GM21367 (cell line): ENCODE data around the gene TUBA4B.
"Not testable (repeated sequence)": the region's sequence is repeated elsewhere in the genome, so short reads cannot be mapped to it uniquely, and the experiment has no call there.

Experiments used
- ATAC-seq: cut with Tn5 transposase; IDR thresholded peaks from one replicate; pipeline ENCODE4 v1.9.1; 2021; ENCODE audit not compliant: unreplicated experiment

TUBA4B gene

DNA sequence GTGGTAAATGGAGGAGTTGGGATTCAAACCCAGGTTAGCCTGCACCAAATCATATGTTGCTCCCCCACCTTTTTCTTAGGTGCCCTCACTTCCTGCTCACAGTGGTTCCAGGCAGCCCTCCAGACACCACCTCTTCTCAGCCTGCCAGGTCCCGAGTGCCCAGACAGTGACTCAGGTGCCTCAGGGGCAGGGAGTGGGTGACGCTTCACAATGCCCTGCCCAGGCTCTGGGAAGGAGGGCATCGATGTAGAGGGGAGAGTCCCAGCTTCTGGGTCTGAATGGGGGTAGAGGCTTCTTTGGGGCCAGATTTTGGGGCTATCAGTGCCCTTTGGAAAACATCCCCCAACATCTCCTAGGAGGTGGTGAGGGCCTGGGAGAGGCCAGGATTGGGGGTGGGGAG, 20.9 kb downstream of the TUBA4B start:
- ATAC-seq, result no peak

DNA sequence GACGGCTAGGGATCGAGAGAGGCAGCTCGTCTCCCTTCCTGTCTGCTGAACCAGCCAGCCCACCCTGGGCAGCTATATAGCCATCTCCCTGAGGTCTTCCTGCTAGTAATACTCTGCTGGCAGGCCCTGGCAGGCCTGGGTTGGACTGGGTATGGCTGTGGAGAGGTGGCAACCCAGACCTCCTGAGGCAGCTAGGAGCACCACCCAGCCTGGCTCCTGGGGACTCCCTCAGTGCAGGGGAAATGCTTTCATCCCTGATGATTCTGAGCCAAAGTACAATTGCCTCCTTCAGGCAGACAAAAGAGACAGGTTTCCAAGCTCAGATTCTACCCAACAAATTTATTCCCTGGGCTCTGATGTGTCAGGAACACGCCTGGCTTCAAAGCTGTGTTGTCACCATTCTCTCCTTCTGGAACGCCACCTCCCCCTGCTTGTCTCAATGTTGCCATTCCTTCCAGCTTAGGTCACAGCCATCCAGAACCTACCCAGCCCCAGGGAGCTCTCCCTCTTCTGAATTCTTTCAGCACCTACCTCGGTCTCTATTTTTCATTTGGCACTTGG, 21.4 kb downstream of the TUBA4B start:
- no peak for ATAC-seq

DNA sequence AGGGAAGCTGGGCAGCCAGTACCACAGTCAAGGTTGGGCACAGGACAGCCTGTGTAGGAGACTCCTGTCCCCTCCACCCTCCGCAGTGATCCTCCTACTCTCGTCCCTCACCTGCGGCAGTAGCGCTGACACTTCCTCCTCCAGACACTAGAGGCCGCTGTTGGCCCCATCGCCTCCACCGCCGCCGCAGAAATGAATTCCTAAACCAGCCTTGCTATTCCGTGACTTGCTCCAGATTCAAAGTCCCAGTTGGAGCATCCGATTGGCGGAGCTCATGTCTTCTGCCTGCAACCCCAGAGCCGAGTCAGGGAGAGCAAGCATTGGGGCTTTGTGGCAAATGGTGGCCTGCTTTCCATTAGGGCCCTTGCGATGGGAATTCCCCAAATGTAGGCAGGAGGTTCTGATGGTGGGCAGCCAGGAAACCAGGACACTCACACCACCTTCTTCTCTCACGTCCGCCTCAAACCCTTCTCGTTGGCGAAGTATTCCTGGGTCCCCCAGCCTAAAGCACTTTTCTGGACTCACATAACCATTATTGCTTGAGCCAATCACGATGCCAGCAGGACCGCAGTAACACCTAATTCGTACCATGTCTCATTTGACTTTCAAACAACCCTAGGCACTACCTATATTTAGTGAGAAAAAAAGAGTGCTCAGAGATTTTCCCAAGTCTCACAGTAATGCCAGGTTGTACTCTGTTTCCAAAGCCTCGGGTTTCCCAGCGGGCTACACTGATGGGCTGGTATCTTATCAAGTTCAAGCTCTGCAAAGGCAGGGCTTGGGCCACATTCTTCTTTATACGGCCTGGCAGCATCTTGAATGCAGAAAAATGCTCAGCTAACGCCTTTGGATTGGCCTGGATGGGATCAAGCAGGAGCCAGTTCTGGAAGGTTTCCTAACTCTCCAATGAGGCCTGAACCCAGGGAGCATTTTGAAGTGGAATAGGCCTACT, 24.9 kb downstream of the TUBA4B start:
- ATAC-seq, result peak; percentile 18

DNA sequence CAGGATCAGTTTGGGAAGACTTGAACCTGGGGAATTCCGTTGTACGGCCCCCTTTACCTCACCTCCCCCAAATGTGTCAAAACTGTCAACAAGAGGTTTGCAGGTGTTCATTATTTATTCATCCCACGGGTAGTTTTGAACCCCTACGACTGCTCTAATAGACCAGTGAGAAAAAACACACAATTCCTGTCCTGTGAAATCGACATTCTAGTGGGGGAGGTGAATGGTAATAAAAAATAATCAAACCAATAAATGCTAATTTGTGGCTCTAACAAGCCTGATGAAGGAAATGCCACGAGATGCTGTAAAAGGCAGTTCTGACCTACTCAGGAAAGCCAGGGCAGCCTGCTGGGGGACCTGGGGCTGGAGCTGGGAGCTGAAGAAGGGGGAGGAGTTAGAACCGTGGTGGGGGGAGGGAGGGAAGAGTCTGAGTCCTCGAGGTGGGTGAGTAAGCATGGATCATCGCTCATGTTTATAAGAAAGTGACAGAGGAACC, 25.7 kb downstream of the TUBA4B start:
- ATAC-seq, result no peak

DNA sequence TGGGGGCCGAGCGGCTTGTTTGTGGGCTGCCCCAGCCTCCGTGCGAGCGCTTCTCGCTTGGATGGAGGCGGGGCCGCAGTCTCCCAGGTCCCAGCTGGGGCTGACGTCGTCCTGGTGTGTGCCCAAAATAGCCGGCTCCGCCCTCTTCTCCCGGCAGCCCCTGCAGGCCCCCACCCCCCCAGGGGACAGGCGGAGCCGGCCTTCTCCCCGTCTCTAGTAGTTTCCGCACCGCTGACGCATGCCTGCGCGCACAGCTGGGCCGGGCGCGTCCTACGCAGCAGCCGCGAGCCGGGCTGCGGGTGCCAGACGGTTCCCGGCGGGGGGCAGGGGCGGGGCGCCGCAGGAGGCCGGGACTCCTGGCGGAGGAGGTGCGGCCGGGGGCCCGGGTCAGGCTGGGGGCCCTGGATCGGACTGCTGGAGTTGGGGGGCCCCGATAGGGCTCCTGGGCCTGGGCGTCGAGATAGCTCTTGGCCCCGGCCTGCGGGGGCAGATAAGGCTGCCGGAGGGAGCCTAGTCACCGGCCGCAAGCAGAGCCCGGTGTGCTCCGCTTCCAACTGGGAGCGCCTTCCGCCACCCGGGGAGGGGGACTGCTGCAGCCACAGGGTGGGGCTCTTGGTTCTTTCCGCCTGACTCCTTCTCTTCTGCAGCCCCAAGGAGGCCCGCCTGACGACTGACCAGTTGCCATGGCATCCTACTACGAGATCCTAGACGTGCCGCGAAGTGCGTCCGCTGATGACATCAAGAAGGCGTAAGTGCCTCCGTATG, 26.3 kb downstream of the TUBA4B start, which contains the start of gene DNAJB2:
TSS of gene DNAJB2 (plus strand) at position 216 of the 765 bp plus-strand sequence. CDS start at position 684, 468 bp downstream.
- ATAC-seq, result peak; percentile 80

DNA sequence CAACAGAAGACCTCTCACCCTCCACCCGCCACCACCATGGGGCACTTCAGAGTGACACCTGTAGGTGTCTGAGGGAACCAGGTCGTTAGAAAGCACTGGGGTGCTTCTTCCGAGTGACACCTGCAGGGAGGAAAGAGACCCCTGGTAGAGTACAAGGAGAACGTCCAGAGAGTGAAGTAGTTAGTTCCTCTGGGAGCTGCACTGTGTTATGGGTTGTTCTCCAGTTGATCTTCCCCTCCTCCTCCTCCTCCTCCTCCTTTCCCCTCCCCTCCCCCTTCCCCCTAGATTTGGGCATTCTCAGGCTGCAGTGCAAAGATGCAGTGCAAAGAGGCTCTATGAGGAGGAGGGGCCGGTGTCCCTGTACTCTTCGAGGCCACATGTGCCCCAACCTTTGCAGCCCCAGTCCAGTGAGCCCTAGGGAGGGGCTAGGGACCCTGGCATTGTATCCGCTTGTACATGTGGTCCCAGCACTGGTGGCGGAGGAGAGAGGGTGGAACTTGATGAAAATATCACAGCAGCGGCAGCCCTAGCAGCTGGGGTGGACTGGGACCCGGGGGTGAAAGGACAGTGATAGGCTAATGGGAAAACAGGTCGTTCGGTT, 27.0 kb downstream of the TUBA4B start:
- no peak for ATAC-seq

DNA sequence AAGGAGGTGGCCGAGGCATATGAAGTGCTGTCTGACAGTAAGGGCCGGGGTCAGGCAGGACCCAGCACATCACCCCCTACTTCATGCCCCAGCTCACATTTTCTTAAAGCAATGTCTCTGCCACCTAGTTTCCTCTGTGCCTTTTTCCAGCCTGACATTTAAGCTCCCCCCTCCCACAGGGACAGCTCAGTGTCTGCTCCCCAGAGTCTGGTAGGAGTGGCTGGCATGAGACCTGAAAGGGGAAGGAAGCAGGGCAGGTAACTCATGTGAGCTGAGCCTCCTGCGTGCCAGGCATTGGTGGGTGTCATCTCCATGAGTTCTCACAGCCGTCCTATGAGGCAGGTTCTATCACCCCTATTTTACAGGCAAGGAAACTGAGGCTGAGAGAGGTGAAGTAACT, 27.6 kb downstream of the TUBA4B start:
- ATAC-seq, result no peak

DNA sequence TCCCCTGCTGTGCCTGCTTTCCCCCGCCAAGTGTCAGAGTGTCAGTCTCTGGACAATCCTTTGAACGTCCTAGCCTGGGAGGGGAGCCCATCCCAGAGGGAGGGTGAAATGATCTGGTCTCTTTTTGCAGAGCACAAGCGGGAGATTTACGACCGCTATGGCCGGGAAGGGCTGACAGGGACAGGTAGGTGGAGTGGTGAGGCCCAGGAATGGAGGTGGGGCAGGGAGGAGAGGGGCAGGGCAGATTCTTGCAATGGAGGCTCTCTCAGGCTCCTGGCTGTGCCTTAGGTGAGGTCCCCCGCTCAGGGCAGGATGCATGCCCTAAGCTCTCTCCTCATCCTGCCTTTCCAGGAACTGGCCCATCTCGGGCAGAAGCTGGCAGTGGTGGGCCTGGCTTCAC, 28.5 kb downstream of the TUBA4B start:
- ATAC-seq, result no peak

DNA sequence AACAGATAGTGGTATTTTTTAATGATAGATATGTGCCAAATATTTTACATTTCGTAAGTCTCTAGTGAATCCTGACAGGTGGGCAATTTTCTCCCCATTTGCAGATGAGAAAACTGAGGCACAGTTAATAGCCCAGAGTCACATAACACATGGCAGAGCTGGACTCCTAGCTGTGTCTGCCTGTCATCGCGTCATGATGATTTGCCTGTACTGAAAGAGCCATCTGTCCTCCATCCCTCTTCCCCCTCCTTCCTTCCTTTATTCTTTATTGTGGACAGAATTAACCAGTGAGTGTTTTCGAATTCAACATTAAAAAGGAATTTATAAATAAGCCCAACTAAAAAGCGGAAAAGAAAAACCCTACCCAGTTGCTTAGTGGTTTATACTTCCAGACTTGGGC, 29.3 kb downstream of the TUBA4B start:
- ATAC-seq, result no peak

DNA sequence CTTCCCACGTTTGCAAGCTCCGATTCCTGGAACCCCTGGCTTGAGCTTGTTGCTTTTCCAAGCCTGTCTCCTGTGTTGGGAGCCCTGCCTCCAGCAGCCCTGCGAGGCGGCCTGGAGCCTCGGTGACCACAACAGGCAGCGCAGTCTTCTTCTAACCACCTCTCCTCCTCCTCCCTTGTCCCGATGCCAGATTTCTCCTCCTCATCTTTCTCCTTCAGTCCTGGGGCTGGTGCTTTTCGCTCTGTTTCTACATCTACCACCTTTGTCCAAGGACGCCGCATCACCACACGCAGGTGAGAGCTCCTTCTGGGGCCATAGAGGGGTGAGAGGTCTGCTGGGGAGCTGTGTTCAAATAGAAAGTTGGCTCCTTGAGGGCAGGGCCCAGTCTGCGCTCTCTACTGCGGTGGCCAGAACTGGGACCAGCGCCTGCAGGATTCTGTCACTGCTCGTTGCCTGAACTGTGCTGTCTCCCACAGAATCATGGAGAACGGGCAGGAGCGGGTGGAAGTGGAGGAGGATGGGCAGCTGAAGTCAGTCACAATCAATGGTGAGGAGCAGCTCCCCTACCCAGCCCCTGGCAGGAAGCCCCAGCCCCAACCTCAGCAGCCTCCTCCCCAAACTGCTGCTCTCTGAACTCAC, 30.0 kb downstream of the TUBA4B start:
- no peak for ATAC-seq

DNA sequence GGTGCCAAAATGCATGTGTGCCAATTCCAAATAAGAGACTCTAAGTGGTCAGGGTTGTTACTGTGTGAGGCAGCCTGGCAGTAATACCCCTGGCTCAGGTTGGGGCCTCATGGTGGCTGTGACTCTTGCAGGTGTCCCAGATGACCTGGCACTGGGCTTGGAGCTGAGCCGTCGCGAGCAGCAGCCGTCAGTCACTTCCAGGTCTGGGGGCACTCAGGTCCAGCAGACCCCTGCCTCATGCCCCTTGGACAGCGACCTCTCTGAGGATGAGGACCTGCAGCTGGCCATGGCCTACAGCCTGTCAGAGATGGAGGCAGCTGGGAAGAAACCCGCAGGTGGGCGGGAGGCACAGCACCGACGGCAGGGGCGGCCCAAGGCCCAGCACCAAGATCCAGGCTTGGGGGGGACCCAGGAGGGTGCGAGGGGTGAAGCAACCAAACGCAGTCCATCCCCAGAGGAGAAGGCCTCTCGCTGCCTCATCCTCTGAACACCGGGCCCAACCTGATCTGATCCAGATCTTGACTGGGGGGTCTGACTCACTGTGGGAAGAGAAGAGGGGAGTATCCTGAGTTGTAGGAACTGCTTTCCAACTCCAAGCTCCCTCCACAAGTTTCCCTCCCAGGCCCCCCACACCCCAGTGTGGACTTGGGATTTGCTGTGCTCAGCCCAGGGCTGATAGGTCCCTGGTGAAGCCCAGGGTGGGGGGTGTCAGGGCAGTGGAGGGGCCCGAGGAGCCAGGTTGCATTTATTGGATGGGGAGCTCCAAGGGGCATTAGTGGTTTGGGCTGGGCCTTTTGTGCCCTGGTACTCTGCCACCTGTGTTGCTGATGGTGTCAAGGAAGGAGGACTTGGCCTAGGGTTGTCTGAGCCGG, 31.7 kb downstream of the TUBA4B start:
- ATAC-seq, result no peak

DNA sequence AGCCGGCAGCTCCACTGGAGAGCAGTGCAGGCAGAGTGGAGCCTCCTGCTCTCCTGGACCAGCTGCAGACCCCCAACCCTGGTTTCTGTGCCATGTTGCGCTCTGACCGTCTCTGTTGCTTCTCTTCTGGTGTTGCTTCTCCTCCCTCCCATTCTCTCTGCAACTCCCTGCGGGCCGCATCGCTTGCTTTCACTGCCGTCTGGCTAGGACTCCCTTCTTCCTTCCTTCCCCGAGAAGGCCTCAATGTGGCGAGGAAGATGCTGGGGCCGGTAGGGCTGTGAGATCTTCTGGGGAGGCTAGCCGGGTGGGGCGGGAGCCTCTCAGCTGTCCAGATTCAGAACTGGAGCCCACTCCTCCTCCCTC, 32.3 kb downstream of the TUBA4B start:
- ATAC-seq, result no peak

DNA sequence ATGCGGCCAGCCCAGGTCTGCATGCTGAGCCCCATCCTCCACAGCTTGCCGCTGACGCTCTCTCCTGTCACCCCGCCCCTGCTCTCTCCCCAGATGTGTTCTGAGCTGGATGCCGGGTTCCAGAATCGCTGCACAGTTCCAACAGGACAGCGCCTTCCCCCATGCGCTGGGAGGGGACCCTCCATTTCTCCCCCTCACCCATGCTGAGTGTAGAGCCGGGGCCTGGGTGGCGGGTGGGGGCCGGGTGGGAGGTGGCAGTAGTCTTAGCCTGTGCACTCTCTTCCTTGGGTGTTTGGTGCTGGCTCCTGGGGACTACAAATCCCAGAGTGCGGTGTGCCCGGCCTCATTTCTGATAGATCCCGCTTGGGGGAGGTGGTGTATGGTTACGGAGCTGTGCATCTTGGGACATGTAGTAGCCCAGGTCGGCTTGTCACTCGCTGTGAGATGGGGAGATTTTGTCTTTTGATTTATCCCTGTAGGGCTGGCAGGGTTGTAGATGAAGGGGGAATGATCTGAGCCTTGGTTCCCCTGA, 32.9 kb downstream of the TUBA4B start:
- ATAC-seq, result no peak

DNA sequence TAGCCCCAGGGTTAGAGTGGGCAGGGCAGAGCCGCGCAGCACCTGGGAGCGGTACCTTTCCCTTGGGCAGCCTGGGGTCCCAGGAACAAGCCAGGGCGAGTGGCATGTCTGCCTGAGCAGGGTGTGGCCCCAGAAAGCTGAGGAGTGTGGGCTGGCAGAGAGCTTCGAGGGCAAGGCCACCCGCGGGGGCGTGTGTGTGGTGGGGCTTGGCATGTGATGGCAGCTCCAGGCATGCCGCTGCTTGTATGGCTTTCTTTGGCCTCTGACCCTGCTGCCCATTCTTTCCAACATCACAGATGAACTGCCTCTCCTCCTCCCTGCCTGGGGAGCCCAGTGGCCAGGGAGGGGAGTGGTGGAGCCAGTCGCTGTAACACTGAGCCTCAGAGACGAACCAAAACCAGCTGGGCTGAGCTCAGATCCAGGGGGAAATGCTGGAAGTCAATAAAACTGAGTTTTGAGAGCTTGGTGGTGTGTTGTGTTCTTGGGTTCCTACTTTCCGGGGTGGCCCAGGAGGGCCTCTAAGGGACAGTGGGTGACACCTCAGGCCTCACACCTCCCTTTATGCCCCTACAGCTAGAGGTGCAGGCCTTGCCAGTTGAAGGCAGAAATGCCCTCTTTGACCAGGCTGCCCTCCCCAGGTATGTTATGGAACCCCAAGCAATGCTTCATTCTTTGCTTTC, 33.5 kb downstream of the TUBA4B start:
- ATAC-seq, result no peak

DNA sequence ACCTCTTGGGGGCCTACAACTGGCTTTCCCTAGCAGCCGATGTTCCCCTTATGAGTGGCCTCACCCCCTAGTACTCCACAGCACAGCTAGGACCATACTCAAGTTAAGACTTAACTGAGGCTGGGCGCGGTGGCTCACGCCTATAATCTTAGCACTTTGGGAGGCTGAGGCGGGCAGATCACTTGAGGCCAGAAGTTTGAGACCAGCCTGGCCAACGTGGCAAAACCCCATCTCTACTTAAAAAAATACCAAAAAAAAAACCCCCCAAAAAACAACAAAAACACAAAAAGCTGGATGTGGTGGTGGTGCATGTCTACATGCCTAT, 34.0 kb downstream of the TUBA4B start:
- ATAC-seq, result not testable (repeated sequence)

DNA sequence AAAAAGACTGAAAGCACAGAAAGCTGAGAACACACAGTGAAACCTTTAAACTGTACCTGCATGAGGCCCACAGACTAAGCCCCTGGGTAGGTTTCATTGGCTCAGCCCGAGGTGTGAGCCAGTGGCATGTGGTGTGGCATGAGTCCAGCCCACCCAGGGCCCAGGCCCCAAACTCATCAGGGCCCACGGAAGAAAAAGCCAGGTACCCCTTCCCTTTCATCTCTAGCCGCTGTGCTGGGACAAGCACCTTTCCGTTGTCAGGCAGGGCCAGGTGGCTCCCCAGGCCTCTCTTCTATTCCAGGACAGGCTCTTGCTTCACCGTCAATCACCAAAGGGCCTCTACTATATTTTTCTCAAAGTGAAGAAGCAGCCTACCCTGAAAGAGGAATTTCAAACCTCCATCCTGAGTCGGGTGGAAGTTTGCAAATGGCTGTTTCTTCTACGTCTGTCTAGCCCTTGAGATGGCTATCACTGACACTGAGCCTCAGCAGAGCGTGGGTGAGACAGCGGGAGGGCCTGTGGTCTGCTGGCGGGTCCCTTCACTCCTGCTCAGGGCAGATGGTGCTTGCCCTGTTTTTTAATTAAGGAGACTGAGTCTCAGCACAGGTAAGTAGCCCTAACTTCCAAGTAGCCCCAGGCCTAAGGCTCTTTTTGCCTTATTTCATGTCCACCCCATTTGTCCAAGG, 34.7 kb downstream of the TUBA4B start:
- ATAC-seq, result no peak

DNA sequence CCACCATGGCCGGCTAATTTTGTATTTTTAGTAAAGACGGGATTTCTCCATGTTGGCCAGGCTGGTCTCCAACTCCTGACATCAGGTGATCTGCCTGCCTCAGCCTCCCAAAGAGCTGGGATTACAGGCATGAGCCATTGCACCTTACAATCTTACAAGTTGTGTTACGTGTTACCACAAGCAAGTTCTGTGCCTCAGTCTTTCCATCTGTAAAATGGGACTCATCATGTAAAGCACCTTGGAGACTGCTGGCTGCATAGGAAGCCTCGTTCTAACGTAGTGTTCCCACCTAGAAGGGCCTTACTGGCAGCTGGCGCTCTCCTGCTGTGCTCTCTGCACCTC, 36.1 kb downstream of the TUBA4B start:
- ATAC-seq, result no peak

DNA sequence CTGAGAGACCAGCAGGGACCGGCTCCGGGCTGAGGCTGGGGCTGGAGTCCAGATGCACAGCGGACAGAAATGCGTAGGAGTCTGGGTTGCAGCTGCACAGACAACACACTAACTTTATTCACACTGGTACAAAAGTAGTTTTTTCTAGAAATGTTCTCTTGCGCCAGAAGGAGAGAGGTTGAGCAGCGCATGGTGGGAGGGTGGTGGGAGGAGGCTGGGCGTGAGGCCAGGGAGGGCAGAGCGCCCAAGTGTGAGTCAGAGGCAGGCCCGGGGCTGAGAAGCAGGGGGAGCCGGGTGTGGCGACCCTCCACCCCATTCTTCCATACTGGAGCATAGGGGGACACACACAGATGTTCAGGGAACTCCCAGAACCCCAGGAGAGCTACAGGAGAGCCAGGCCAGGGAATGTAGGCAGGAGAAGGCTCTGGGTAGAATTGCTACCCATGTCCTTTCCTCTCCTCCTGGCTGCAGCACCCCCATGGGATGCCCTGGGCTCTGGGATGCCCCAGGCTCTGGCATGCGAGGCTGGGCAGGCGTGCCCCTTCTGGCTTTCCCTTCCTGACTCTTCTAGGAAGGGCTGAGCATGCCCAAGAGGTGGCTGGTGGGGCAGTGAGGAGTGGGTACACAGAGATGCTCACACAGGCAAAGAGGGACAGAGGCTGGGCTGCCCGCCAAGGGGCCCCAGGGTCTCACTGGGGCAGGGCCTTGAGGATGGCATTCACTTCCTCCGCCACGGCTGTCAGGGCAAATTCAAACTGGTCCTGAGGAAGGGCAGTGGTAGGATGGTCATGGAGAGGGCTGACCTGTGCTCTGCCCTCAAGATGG, 36.7 kb downstream of the TUBA4B start:
- ATAC-seq, result no peak
